ENCODE data around the gene PLA2G2C. TPM values are rescaled to one million over a fixed set of nuclear protein-coding genes. Genes with fewer than 3 reads are reported as not detected.

PLA2G2C gene
- total and polyA plus RNA-seq, 2 experiments from 2014 or later: not detected

GRCh38 chr1:20187813-20188454 lies 1.6 kb upstream of the PLA2G2C start:
- DNase-seq (ENCODE audit: low read depth in 1 of 2, low spot score in 1 of 2): no peak
- Histone ChIP-seq H3K36me3 (no peaks in the 10 kb centered on the region), H3K27ac (no peak overlapping the region), H3K9me3 (ENCODE audit: low read depth) (no peaks in the 10 kb centered on the region), H3K27me3 (no peaks in the 10 kb centered on the region), H3K4me1 (ENCODE audit: low read depth) (no peaks in the 10 kb centered on the region), H3K4me3 (no peak overlapping the region)
- no peak for TF ChIP-seq CTCF (IDR thresholded peaks at IDR 0.05; ENCODE audit: low read depth, low read length)

GRCh38 chr1:20187103-20187812 lies 940 bp upstream of the PLA2G2C start:
- no peak overlapping the region for H3K27ac ChIP-seq
- H3K36me3 ChIP-seq: no peaks in the 10 kb centered on the region
- no peaks in the 10 kb centered on the region for H3K9me3 ChIP-seq (ENCODE audit: low read depth)
- H3K4me1 ChIP-seq (ENCODE audit: low read depth): no peaks in the 10 kb centered on the region
- no peak for TF ChIP-seq CTCF (IDR thresholded peaks at IDR 0.05; ENCODE audit: low read depth, low read length)
- no peak for DNase-seq (ENCODE audit: low read depth in 1 of 2, low spot score in 1 of 2)
- no peaks in the 10 kb centered on the region for H3K27me3 ChIP-seq
- H3K4me3 ChIP-seq: no peak overlapping the region

GRCh38 chr1:20184997-20185833 lies 1.1 kb downstream of the PLA2G2C start:
- no peak for TF ChIP-seq CTCF (IDR thresholded peaks at IDR 0.05; ENCODE audit: low read depth, low read length)
- DNase-seq (ENCODE audit: low read depth in 1 of 2, low spot score in 1 of 2): no peak
- peak overlapping the region; percentile 49 for H3K4me3 ChIP-seq
- no peak overlapping the region for H3K27ac ChIP-seq
- H3K27me3 ChIP-seq: no peaks in the 10 kb centered on the region
- no peaks in the 10 kb centered on the region for H3K36me3 ChIP-seq
- H3K4me1 ChIP-seq (ENCODE audit: low read depth): no peaks in the 10 kb centered on the region
- H3K9me3 ChIP-seq (ENCODE audit: low read depth): no peaks in the 10 kb centered on the region

GRCh38 chr1:20184481-20184900 lies 1.8 kb downstream of the PLA2G2C start:
- DNase-seq (ENCODE audit: low read depth in 1 of 2, low spot score in 1 of 2): peak in 1 of 2 donors; percentile 40
- H3K4me3 ChIP-seq: no peak overlapping the region
- no peaks in the 10 kb centered on the region for H3K27me3 ChIP-seq
- H3K27ac ChIP-seq: no peak overlapping the region
- no peaks in the 10 kb centered on the region for H3K4me1 ChIP-seq (ENCODE audit: low read depth)
- H3K36me3 ChIP-seq: no peaks in the 10 kb centered on the region
- H3K9me3 ChIP-seq (ENCODE audit: low read depth): no peaks in the 10 kb centered on the region
- TF ChIP-seq CTCF (IDR thresholded peaks at IDR 0.05; ENCODE audit: low read depth, low read length): no peak

GRCh38 chr1:20183616-20184271 lies 2.6 kb downstream of the PLA2G2C start:
- Histone ChIP-seq H3K36me3 (no peaks in the 10 kb centered on the region), H3K27ac (no peak overlapping the region), H3K27me3 (no peaks in the 10 kb centered on the region), H3K4me3 (no peak overlapping the region), H3K9me3 (ENCODE audit: low read depth) (no peaks in the 10 kb centered on the region), H3K4me1 (ENCODE audit: low read depth) (no peaks in the 10 kb centered on the region)
- no peak for TF ChIP-seq CTCF (IDR thresholded peaks at IDR 0.05; ENCODE audit: low read depth, low read length)
- DNase-seq (ENCODE audit: low read depth in 1 of 2, low spot score in 1 of 2): peak in 1 of 2 donors; percentile 30
